Raji (cell line): ENCODE results near the gene NCKAP5.

Experiments used
- POLR2A ChIP-seq: IDR thresholded peaks from 2 replicates; pipeline ENCODE4 v1.6.1; 2011; ENCODE audit warnings: low read depth, low read length, control low read depth; ENCODE audit not compliant: insufficient read depth

NCKAP5 gene

GRCh38 chr2:133517876-133518275 lies 50.4 kb downstream of the NCKAP5 start:
- no peak for TF ChIP-seq POLR2A

GRCh38 chr2:133516405-133517026 lies 51.7 kb downstream of the NCKAP5 start:
- no peak for TF ChIP-seq POLR2A

GRCh38 chr2:133515271-133515670 lies 53.0 kb downstream of the NCKAP5 start:
- no peak for TF ChIP-seq POLR2A

GRCh38 chr2:133513893-133514292 lies 54.4 kb downstream of the NCKAP5 start:
- TF ChIP-seq POLR2A, result no peak

GRCh38 chr2:133512121-133512520 lies 56.1 kb downstream of the NCKAP5 start:
- TF ChIP-seq POLR2A, result no peak

- TF ChIP-seq POLR2A, result no peak
Measured at GRCh38 chr2:133511679-133512078, 56.6 kb downstream of the NCKAP5 start.

GRCh38 chr2:133509777-133510176 lies 58.5 kb downstream of the NCKAP5 start:
- TF ChIP-seq POLR2A, result no peak

- no peak for TF ChIP-seq POLR2A
Measured at GRCh38 chr2:133508546-133509165, 59.6 kb downstream of the NCKAP5 start.

GRCh38 chr2:133506996-133507395 lies 61.3 kb downstream of the NCKAP5 start:
- TF ChIP-seq POLR2A, result no peak

- TF ChIP-seq POLR2A, result no peak
Measured at GRCh38 chr2:133504566-133505505, 63.4 kb downstream of the NCKAP5 start.

- TF ChIP-seq POLR2A, result no peak
Measured at GRCh38 chr2:133503927-133504326, 64.3 kb downstream of the NCKAP5 start.

GRCh38 chr2:133503323-133503722 lies 64.9 kb downstream of the NCKAP5 start:
- no peak for TF ChIP-seq POLR2A

GRCh38 chr2:133502678-133503077 lies 65.6 kb downstream of the NCKAP5 start:
- TF ChIP-seq POLR2A, result no peak

GRCh38 chr2:133500917-133501316 lies 67.3 kb downstream of the NCKAP5 start:
- TF ChIP-seq POLR2A, result no peak

- TF ChIP-seq POLR2A, result no peak
Measured at GRCh38 chr2:133498662-133499585, 69.3 kb downstream of the NCKAP5 start.
